GM23338 (cell line): ENCODE data around the gene SPR. TPM values are rescaled to one million over a fixed set of nuclear protein-coding genes. Genes with fewer than 3 reads are reported as not detected.

Source experiments
- ATAC-seq: fragments of 200-7000 bp; cut with Tn5 transposase; 3 replicates; pipeline ENCODE4 v1.9.1; 2020
- DNase-seq: peaks from one replicate; pipeline ENCODE4 v3.0.0-alpha.2; 2015; ENCODE audit warnings: low spot score
- H2AFZ ChIP-seq: fragments of 200-600 bp; sonication (generic); 2 replicates; pipeline ENCODE4 v1.8.0; 2016; ENCODE audit warnings: antibody characterized with exemption, mild to moderate bottlenecking, moderate library complexity
- H3F3A ChIP-seq: fragments of 200-600 bp; sonication (generic); replicated peaks from 2 replicates; pipeline ENCODE4 v1.8.0; 2017; ENCODE audit warnings: antibody characterized with exemption, mixed run types, low read depth
- H3K27ac ChIP-seq: fragments of 200-600 bp; sonication (generic); 2 replicates; pipeline ENCODE4 v1.6.1; 2016; ENCODE audit warnings: low read depth
- H3K27me3 ChIP-seq: fragments of 200-600 bp; sonication (generic); 2 replicates; pipeline ENCODE4 v1.8.0; 2016; ENCODE audit warnings: mild to moderate bottlenecking, mixed run types, moderate library complexity; ENCODE audit not compliant: insufficient read depth
- H3K36me3 ChIP-seq: fragments of 200-600 bp; sonication (generic); 2 replicates; pipeline ENCODE4 v1.8.0; 2016; ENCODE audit warnings: mild to moderate bottlenecking; ENCODE audit not compliant: insufficient read depth
- H3K4me1 ChIP-seq: fragments of 200-600 bp; sonication (generic); 2 replicates; pipeline ENCODE4 v1.8.0; 2016; ENCODE audit warnings: mild to moderate bottlenecking, moderate library complexity; ENCODE audit not compliant: insufficient read depth
- H3K4me2 ChIP-seq: fragments of 200-600 bp; sonication (generic); 2 replicates; pipeline ENCODE4 v1.7.1; 2017; ENCODE audit warnings: mixed run types
- H3K4me3 ChIP-seq: fragments of 200-600 bp; sonication (generic); 2 replicates; pipeline ENCODE4 v1.6.1; 2016; ENCODE audit warnings: mixed run types
- H3K79me2 ChIP-seq: fragments of 200-600 bp; sonication (generic); replicated peaks from 2 replicates; pipeline ENCODE4 v1.8.0; 2017; ENCODE audit warnings: mild to moderate bottlenecking; ENCODE audit not compliant: insufficient read depth
- H3K9me2 ChIP-seq: fragments of 200-600 bp; sonication (generic); 2 replicates; pipeline ENCODE4 v1.8.0; 2017; ENCODE audit not compliant: insufficient read depth
- H4K20me1 ChIP-seq: fragments of 200-600 bp; sonication (generic); replicated peaks from 2 replicates; pipeline ENCODE4 v1.8.0; 2017; ENCODE audit warnings: mild to moderate bottlenecking; ENCODE audit not compliant: insufficient read depth
- H3K27ac Mint-ChIP-seq: 2 replicates; pipeline ENCODE4 v1.8.0; 2020; ENCODE audit warnings: inconsistent platforms, mild to moderate bottlenecking, moderate library complexity, mixed read lengths
- H3K27me3 Mint-ChIP-seq: 3 replicates; pipeline ENCODE4 v1.8.0; 2022; ENCODE audit warnings: low read depth, mild to moderate bottlenecking, moderate library complexity, mixed read lengths, inconsistent platforms; ENCODE audit not compliant: insufficient read depth, poor library complexity
- H3K36me3 Mint-ChIP-seq: 3 replicates; pipeline ENCODE4 v1.8.0; 2021; ENCODE audit warnings: low read depth, mild to moderate bottlenecking, inconsistent platforms, moderate library complexity, mixed read lengths
- H3K4me1 Mint-ChIP-seq: 3 replicates; pipeline ENCODE4 v1.8.0; 2020; ENCODE audit warnings: mild to moderate bottlenecking, inconsistent platforms, mixed read lengths
- H3K4me3 Mint-ChIP-seq: 3 replicates; pipeline ENCODE4 v1.8.0; 2021; ENCODE audit warnings: moderate library complexity, mild to moderate bottlenecking, inconsistent platforms, mixed read lengths
- H3K9me3 Mint-ChIP-seq: 3 replicates; pipeline ENCODE4 v1.8.0; 2020; ENCODE audit warnings: moderate library complexity, mild to moderate bottlenecking, inconsistent platforms, mixed read lengths
- CREB1 ChIP-seq: fragments of 250-450 bp; sonication (Bioruptor Pico); IDR thresholded peaks from 2 replicates; pipeline ENCODE4 v1.5.0; 2020; ENCODE audit warnings: low read depth, mild to moderate bottlenecking, moderate library complexity
- EZH2 ChIP-seq: fragments of 200-600 bp; sonication (generic); IDR thresholded peaks from one replicate; pipeline ENCODE4 v1.8.0; 2017; ENCODE audit warnings: antibody characterized with exemption, mild to moderate bottlenecking, low read depth; ENCODE audit not compliant: unreplicated experiment
- EZH2phosphoT487 ChIP-seq: fragments of 200-600 bp; sonication (generic); IDR thresholded peaks from one replicate; pipeline ENCODE4 v1.8.1; 2018; ENCODE audit warnings: antibody characterized with exemption; ENCODE audit not compliant: unreplicated experiment
- JUNB ChIP-seq: IDR thresholded peaks from one replicate; pipeline ENCODE4 v1.6.1; 2016; ENCODE audit warnings: antibody characterized with exemption; ENCODE audit not compliant: unreplicated experiment
- POLR2AphosphoS5 ChIP-seq: IDR thresholded peaks from 2 replicates; pipeline ENCODE4 v1.6.1; 2016; ENCODE audit warnings: antibody characterized with exemption, low read depth
- ZNF114 ChIP-seq: fragments of 250-450 bp; sonication (Bioruptor Pico); IDR thresholded peaks from 2 replicates; pipeline ENCODE4 v1.5.0; 2020; ENCODE audit warnings: mild to moderate bottlenecking, moderate library complexity
- polyA plus RNA-seq: library from polyadenylated mRNA; unstranded; fragments of >200 nt; fragmentation: Nextera tagmentation; extraction: Ambion mirVana; gene quantifications from 2 replicates; pipeline ENCODE4 v1.2.1, GENCODE V29; 2016
- total RNA-seq: library from RNA; depleted of rRNA; stranded (reverse); fragments of >200 nt; shearing (Covaris generic); gene quantifications from 2 replicates; pipeline ENCODE4 v1.2.3, GENCODE V29; 2014
- TF ChIP-seq, protein P1 (sequence below): IDR thresholded peaks from one replicate; pipeline ENCODE4 v1.6.1; 2018; ENCODE audit warnings: antibody characterized with exemption; ENCODE audit not compliant: unreplicated experiment
- TF ChIP-seq, protein P2 (sequence below): fragments of 250-450 bp; sonication (Bioruptor Pico); IDR thresholded peaks from 2 replicates; pipeline ENCODE4 v1.5.0; 2020; ENCODE audit warnings: mild to moderate bottlenecking, moderate library complexity

Gene SPR
- total and polyA plus RNA-seq, 2 experiments from 2014 or later: 10.7 to 15.2 TPM

DNA sequence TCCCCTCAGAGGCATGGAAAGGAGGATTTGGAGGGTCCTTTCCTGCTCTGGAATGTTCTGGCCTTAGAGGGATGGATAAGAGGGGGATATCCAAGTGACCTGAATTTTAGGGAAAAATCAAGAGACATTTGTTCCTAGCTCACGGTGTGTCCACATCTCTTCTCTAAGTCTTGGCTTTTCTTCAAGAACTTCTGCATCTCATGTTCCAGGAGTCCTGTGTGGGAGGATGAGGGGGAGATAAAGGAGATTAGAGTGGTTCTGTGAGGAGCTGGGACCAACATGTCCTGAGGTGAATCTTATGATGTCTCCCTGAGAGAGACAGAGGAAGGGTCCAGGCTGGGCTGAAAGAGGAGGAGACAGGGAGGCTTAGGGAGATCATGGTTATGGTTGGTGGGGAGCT is 41.8 kb downstream of the SPR start:
- Histone ChIP-seq H3K27ac (no peak overlapping the region), H3F3A (peaks cover 13% of the 10 kb centered on the region; the same call in 1 of the 2 replicates), H4K20me1 (0 out of 2 replicates have a peak, but pooled peaks cover 3% of the 10 kb centered on the region), H2AFZ (no peak overlapping the region), H3K9me2 (no peaks in the 10 kb centered on the region), H3K4me3 (no peak overlapping the region), H3K79me2 (no peaks in the 10 kb centered on the region), H3K36me3 (no peaks in the 10 kb centered on the region), H3K4me1 (peaks cover 28% of the 10 kb centered on the region), H3K4me2 (no peak overlapping the region), H3K27me3 (peaks cover 79% of the 10 kb centered on the region)
- DNase-seq (no peak), ATAC-seq (no peak)
- Mint-ChIP-seq H3K4me3 (no peak overlapping the region), H3K27ac (no peak overlapping the region), H3K27me3 (peaks cover 4% of the 10 kb centered on the region), H3K36me3 (no peaks in the 10 kb centered on the region; the same call in 2 of the 3 replicates), H3K4me1 (peaks cover 9% of the 10 kb centered on the region; the same call in 2 of the 3 replicates), H3K9me3 (no peaks in the 10 kb centered on the region)
- TF ChIP-seq EZH2phosphoT487 (no peak), JUNB (no peak), POLR2AphosphoS5 (no peak), EZH2 (no peak), CREB1 (CRISPR knock-in tag) (no peak), ZNF114 (CRISPR knock-in tag) (no peak)
- TF ChIP-seq, protein P1, sequence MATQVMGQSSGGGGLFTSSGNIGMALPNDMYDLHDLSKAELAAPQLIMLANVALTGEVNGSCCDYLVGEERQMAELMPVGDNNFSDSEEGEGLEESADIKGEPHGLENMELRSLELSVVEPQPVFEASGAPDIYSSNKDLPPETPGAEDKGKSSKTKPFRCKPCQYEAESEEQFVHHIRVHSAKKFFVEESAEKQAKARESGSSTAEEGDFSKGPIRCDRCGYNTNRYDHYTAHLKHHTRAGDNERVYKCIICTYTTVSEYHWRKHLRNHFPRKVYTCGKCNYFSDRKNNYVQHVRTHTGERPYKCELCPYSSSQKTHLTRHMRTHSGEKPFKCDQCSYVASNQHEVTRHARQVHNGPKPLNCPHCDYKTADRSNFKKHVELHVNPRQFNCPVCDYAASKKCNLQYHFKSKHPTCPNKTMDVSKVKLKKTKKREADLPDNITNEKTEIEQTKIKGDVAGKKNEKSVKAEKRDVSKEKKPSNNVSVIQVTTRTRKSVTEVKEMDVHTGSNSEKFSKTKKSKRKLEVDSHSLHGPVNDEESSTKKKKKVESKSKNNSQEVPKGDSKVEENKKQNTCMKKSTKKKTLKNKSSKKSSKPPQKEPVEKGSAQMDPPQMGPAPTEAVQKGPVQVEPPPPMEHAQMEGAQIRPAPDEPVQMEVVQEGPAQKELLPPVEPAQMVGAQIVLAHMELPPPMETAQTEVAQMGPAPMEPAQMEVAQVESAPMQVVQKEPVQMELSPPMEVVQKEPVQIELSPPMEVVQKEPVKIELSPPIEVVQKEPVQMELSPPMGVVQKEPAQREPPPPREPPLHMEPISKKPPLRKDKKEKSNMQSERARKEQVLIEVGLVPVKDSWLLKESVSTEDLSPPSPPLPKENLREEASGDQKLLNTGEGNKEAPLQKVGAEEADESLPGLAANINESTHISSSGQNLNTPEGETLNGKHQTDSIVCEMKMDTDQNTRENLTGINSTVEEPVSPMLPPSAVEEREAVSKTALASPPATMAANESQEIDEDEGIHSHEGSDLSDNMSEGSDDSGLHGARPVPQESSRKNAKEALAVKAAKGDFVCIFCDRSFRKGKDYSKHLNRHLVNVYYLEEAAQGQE: no peak
- TF ChIP-seq, protein P2, sequence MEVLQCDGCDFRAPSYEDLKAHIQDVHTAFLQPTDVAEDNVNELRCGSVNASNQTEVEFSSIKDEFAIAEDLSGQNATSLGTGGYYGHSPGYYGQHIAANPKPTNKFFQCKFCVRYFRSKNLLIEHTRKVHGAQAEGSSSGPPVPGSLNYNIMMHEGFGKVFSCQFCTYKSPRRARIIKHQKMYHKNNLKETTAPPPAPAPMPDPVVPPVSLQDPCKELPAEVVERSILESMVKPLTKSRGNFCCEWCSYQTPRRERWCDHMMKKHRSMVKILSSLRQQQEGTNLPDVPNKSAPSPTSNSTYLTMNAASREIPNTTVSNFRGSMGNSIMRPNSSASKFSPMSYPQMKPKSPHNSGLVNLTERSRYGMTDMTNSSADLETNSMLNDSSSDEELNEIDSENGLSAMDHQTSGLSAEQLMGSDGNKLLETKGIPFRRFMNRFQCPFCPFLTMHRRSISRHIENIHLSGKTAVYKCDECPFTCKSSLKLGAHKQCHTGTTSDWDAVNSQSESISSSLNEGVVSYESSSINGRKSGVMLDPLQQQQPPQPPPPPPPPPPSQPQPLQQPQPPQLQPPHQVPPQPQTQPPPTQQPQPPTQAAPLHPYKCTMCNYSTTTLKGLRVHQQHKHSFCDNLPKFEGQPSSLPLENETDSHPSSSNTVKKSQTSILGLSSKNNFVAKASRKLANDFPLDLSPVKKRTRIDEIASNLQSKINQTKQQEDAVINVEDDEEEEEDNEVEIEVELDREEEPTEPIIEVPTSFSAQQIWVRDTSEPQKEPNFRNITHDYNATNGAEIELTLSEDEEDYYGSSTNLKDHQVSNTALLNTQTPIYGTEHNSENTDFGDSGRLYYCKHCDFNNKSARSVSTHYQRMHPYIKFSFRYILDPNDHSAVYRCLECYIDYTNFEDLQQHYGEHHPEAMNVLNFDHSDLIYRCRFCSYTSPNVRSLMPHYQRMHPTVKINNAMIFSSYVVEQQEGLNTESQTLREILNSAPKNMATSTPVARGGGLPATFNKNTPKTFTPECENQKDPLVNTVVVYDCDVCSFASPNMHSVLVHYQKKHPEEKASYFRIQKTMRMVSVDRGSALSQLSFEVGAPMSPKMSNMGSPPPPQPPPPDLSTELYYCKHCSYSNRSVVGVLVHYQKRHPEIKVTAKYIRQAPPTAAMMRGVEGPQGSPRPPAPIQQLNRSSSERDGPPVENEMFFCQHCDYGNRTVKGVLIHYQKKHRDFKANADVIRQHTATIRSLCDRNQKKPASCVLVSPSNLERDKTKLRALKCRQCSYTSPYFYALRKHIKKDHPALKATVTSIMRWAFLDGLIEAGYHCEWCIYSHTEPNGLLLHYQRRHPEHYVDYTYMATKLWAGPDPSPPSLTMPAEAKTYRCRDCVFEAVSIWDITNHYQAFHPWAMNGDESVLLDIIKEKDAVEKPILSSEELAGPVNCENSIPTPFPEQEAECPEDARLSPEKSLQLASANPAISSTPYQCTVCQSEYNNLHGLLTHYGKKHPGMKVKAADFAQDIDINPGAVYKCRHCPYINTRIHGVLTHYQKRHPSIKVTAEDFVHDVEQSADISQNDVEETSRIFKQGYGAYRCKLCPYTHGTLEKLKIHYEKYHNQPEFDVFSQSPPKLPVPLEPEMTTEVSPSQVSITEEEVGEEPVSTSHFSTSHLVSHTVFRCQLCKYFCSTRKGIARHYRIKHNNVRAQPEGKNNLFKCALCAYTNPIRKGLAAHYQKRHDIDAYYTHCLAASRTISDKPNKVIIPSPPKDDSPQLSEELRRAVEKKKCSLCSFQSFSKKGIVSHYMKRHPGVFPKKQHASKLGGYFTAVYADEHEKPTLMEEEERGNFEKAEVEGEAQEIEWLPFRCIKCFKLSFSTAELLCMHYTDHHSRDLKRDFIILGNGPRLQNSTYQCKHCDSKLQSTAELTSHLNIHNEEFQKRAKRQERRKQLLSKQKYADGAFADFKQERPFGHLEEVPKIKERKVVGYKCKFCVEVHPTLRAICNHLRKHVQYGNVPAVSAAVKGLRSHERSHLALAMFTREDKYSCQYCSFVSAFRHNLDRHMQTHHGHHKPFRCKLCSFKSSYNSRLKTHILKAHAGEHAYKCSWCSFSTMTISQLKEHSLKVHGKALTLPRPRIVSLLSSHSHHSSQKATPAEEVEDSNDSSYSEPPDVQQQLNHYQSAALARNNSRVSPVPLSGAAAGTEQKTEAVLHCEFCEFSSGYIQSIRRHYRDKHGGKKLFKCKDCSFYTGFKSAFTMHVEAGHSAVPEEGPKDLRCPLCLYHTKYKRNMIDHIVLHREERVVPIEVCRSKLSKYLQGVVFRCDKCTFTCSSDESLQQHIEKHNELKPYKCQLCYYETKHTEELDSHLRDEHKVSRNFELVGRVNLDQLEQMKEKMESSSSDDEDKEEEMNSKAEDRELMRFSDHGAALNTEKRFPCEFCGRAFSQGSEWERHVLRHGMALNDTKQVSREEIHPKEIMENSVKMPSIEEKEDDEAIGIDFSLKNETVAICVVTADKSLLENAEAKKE (CRISPR knock-in tag): no peak
